H9 (cell line): Measurements from ENCODE around the gene CAGE1. TPM values are rescaled to one million over a fixed set of nuclear protein-coding genes. Genes with fewer than 3 reads are reported as not detected.

ENCODE experiments used
- DNase-seq: peaks from one replicate; pipeline ENCODE4 v3.0.0-alpha.2; 2017
- H2AFZ ChIP-seq: one replicate; pipeline ENCODE4 v1.6.1; 2013; ENCODE audit warnings: mild to moderate bottlenecking, low read length, control low read depth, moderate library complexity
- H2AK5ac ChIP-seq: 2 replicates; pipeline ENCODE4 v1.6.1; 2013; ENCODE audit warnings: low read length, control low read depth, mixed read lengths; ENCODE audit not compliant: insufficient read length
- H2BK120ac ChIP-seq: one replicate; pipeline ENCODE4 v1.6.1; 2013; ENCODE audit warnings: low read depth, mild to moderate bottlenecking, low read length, control low read depth, inconsistent platforms; ENCODE audit not compliant: poor library complexity, severe bottlenecking
- H2BK12ac ChIP-seq: 2 replicates; pipeline ENCODE4 v1.6.1; 2013; ENCODE audit warnings: low read length, control low read depth, mixed read lengths, low read depth; ENCODE audit not compliant: insufficient read length
- H2BK15ac ChIP-seq: 2 replicates; pipeline ENCODE4 v1.6.1; 2013; ENCODE audit warnings: low read depth, low read length, control low read depth
- H2BK20ac ChIP-seq: one replicate; pipeline ENCODE4 v1.6.1; 2013; ENCODE audit warnings: low read depth, mild to moderate bottlenecking, low read length, control low read depth, inconsistent platforms; ENCODE audit not compliant: poor library complexity, severe bottlenecking
- H2BK5ac ChIP-seq: 2 replicates; pipeline ENCODE4 v1.6.1; 2013; ENCODE audit warnings: low read length, control low read depth, mixed read lengths; ENCODE audit not compliant: insufficient read length
- H3K14ac ChIP-seq: 2 replicates; pipeline ENCODE4 v1.6.1; 2013; ENCODE audit warnings: low read length, control low read depth; ENCODE audit not compliant: insufficient read depth
- H3K18ac ChIP-seq: 2 replicates; pipeline ENCODE4 v1.6.1; 2013; ENCODE audit warnings: low read depth, mild to moderate bottlenecking, mixed read lengths, low read length, control low read depth; ENCODE audit not compliant: insufficient read length
- H3K23ac ChIP-seq: 2 replicates; pipeline ENCODE4 v1.6.1; 2013; ENCODE audit warnings: low read length, control low read depth, mixed read lengths, low read depth; ENCODE audit not compliant: insufficient read length
- H3K23me2 ChIP-seq: 2 replicates; pipeline ENCODE4 v1.6.1; 2013; ENCODE audit warnings: low read depth, mild to moderate bottlenecking, mixed read lengths, low read length, control low read depth; ENCODE audit not compliant: insufficient read length, poor library complexity, severe bottlenecking
- H3K27ac ChIP-seq: 2 replicates; pipeline ENCODE4 v1.5.1; 2013; ENCODE audit warnings: low read length, control low read depth, mixed read lengths, low read depth; ENCODE audit not compliant: insufficient read length
- H3K27me3 ChIP-seq: 2 replicates; pipeline ENCODE4 v1.6.1; 2013; ENCODE audit warnings: low read length, control low read depth, inconsistent platforms; ENCODE audit not compliant: insufficient read depth
- H3K4ac ChIP-seq: 2 replicates; pipeline ENCODE4 v1.6.1; 2013; ENCODE audit warnings: low read depth, mild to moderate bottlenecking, control low read depth, inconsistent platforms, low read length, moderate library complexity
- H3K4me1 ChIP-seq: 2 replicates; pipeline ENCODE4 v1.6.1; 2013; ENCODE audit warnings: low read length, control low read depth, inconsistent platforms; ENCODE audit not compliant: insufficient read depth
- H3K4me2 ChIP-seq: 2 replicates; pipeline ENCODE4 v1.6.1; 2013; ENCODE audit warnings: low read length, control low read depth, mixed read lengths; ENCODE audit not compliant: insufficient read length, insufficient read depth
- H3K56ac ChIP-seq: 2 replicates; pipeline ENCODE4 v1.6.1; 2013; ENCODE audit warnings: low read depth, mild to moderate bottlenecking, mixed read lengths, low read length, control low read depth; ENCODE audit not compliant: insufficient read length
- H3K79me1 ChIP-seq: 2 replicates; pipeline ENCODE4 v1.6.1; 2013; ENCODE audit warnings: low read depth, mild to moderate bottlenecking, moderate library complexity, low read length, control low read depth, inconsistent platforms; ENCODE audit not compliant: insufficient read depth, poor library complexity, severe bottlenecking
- H3K79me2 ChIP-seq: 2 replicates; pipeline ENCODE4 v1.6.1; 2013; ENCODE audit warnings: low read length, control low read depth, inconsistent platforms; ENCODE audit not compliant: insufficient read depth
- H3K9ac ChIP-seq: 2 replicates; pipeline ENCODE4 v1.6.1; 2013; ENCODE audit warnings: low read length, control low read depth, mixed read lengths; ENCODE audit not compliant: insufficient read length; ENCODE audit errors: extremely low read depth
- H3K9me3 ChIP-seq: one replicate; pipeline ENCODE4 v1.6.1; 2013; ENCODE audit warnings: low read depth, low read length, inconsistent platforms; ENCODE audit not compliant: control insufficient read depth
- H3T11ph ChIP-seq: one replicate; pipeline ENCODE4 v1.6.1; 2013; ENCODE audit warnings: mild to moderate bottlenecking, low read length, control low read depth, inconsistent platforms
- H4K20me1 ChIP-seq: one replicate; pipeline ENCODE4 v1.6.1; 2013; ENCODE audit not compliant: control insufficient read depth, insufficient read length, insufficient read depth
- H4K5ac ChIP-seq: 2 replicates; pipeline ENCODE4 v1.6.1; 2013; ENCODE audit warnings: low read depth, mild to moderate bottlenecking, mixed read lengths, low read length, control low read depth; ENCODE audit not compliant: insufficient read length
- H4K8ac ChIP-seq: replicated peaks from 2 replicates; pipeline ENCODE4 v1.6.1; 2013; ENCODE audit warnings: low read length, control low read depth, mixed read lengths, low read depth; ENCODE audit not compliant: insufficient read length
- H4K91ac ChIP-seq: 2 replicates; pipeline ENCODE4 v1.6.1; 2013; ENCODE audit warnings: low read depth, mild to moderate bottlenecking, moderate library complexity, mixed read lengths, low read length, control low read depth; ENCODE audit not compliant: insufficient read length
- H3K27ac Mint-ChIP-seq, 3 experiments: 2 replicates in 2 of 3; 3 replicates in 1 of 3; pipeline ENCODE4 v1.8.0; 2020 to 2021; ENCODE audit warnings: mixed read lengths in 3 of 3, mild to moderate bottlenecking in 1 of 3, moderate library complexity in 1 of 3
- H3K27me3 Mint-ChIP-seq: 2 replicates; pipeline ENCODE4 v1.8.0; 2021; ENCODE audit warnings: low read depth, mild to moderate bottlenecking, moderate library complexity, mixed read lengths
- H3K36me3 Mint-ChIP-seq, 3 experiments: 2 replicates in 2 of 3; 3 replicates in 1 of 3; pipeline ENCODE4 v1.8.0; 2020 to 2021; ENCODE audit warnings: low read depth in 3 of 3, mixed read lengths in 3 of 3; ENCODE audit not compliant: insufficient read depth in 1 of 3
- H3K4me1 Mint-ChIP-seq, 2 experiments: 2 replicates each; pipeline ENCODE4 v1.8.0; 2020; ENCODE audit warnings: mixed read lengths in 2 of 2
- H3K4me3 Mint-ChIP-seq, 2 experiments: 2 replicates in 1 of 2; 3 replicates in 1 of 2; pipeline ENCODE4 v1.8.0; 2020 to 2021; ENCODE audit warnings: mild to moderate bottlenecking in 2 of 2, mixed read lengths in 2 of 2, moderate library complexity in 1 of 2
- H3K9me3 Mint-ChIP-seq, 2 experiments: 2 replicates in 1 of 2; 3 replicates in 1 of 2; pipeline ENCODE4 v1.8.0; 2020; ENCODE audit warnings: mild to moderate bottlenecking in 2 of 2, mixed read lengths in 2 of 2, moderate library complexity in 1 of 2
- CTCF ChIP-seq: fragments of 200-600 bp; sonication (generic); conservative IDR thresholded peaks from 3 replicates; pipeline ENCODE4 v1.8.0; 2021; ENCODE audit warnings: antibody characterized with exemption, mild to moderate bottlenecking
- WGBS: extraction: QIAGEN DNeasy Blood & Tissue Kit; methylation state at CpG from one replicate; pipeline ENCODE4 v1.1.7; 2013; ENCODE audit warnings: missing lambda C conversion rate, low lambda C conversion rate, mixed read lengths; ENCODE audit not compliant: insufficient read length; ENCODE audit errors: extremely low coverage; 5-methylcytosine and 5-hydroxymethylcytosine counted together
- total RNA-seq: library from RNA; stranded (reverse); gene quantifications from 2 replicates; pipeline ENCODE4 v1.2.1, GENCODE V29; 2021

Gene CAGE1
- total RNA-seq, 1 experiment from 2014 or later = 0.28 TPM

- no peak overlapping the region for H3K27ac Mint-ChIP-seq
Observed at GRCh38 chr6:7373739-7374138, 15.8 kb downstream of the CAGE1 start.

More at GRCh38 chr6:7373739-7374138, 15.8 kb downstream of the CAGE1 start:
- Histone ChIP-seq H2BK5ac (no peak overlapping the region), H2AFZ (no peak overlapping the region), H4K5ac (no peak overlapping the region), H3K9ac (no peak overlapping the region), H3K4ac (no peak overlapping the region), H2AK5ac (no peak overlapping the region), H3K18ac (no peak overlapping the region), H4K91ac (no peak overlapping the region), H2BK120ac (no peak overlapping the region), H3K23ac (no peak overlapping the region), H2BK12ac (no peak overlapping the region), H3K4me1 (no peaks in the 10 kb centered on the region), H3K79me2 (no peaks in the 10 kb centered on the region), H2BK15ac (no peak overlapping the region), H3K23me2 (no peaks in the 10 kb centered on the region), H3K4me2 (no peak overlapping the region), H3T11ph (no peak overlapping the region), H3K56ac (no peak overlapping the region), H3K27ac (no peak overlapping the region), H3K9me3 (no peaks in the 10 kb centered on the region), H4K8ac (no peak overlapping the region), H2BK20ac (no peak overlapping the region), H3K79me1 (no peaks in the 10 kb centered on the region), H4K20me1 (no peaks in the 10 kb centered on the region), H3K27me3 (no peaks in the 10 kb centered on the region), H3K14ac (no peak overlapping the region)
- no peaks in the 10 kb centered on the region for H3K9me3 Mint-ChIP-seq
- no peaks in the 10 kb centered on the region for H3K27me3 Mint-ChIP-seq
- no CpG with 5 or more reads among the region's 3 CpGs for WGBS
- no peak overlapping the region for H3K4me3 Mint-ChIP-seq
- no peak for DNase-seq
- no peaks in the 10 kb centered on the region for H3K36me3 Mint-ChIP-seq
- H3K4me1 Mint-ChIP-seq = peaks cover 0 to 4% of the 10 kb centered on the region in 2 experiments; a peak in 2 of 4 replicates
- TF ChIP-seq CTCF = no peak
